ENCODE results near the gene ACTL9.
A peak's percentile ranks its signal among the peaks of the same experiment; 100 is the strongest.

The ACTL9 gene

DNA sequence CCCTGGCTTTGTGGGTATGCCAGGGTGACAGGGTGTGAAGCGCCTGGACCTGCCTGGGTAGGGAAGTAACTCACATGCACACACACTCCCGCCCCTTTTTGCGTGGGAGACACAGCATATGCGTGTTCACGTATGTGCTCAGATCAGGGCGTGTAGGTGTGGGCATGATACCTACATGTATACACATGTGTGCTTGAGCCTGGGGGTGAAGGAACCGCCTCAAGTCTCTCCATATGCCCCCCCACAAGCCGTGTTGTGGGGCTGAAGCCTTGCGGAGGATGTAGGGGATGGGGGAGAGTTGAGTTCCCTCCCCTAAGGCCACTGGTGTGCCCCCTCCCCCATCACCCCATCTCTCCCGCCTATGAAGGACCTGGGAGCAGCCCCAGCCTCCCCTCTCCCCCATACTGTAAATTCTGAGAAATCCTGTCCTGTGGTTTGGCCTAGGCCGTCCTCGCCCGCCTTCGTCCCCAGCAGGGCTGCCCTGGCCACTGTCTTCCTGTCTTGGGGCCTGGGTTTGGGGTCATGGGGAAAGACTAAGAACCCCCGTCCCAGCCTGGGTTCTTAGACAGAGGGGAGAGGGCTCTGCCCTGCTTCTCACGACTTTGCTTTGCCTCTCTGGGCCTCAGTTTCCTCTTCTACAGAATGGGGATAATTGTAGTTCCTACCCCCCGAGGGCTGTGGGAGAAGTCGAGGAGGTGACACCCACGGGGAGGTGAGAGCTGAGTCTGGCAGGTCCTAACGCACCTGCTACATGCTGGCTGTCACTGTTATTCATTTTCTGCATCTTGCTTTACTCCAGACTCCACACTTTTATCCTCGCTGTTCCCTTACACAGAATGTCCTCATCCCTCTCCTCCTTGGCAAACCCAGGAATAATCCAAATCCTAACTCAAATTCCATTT, 14.3 kb downstream of the ACTL9 start:
- DNase-seq, result no peak

DNA sequence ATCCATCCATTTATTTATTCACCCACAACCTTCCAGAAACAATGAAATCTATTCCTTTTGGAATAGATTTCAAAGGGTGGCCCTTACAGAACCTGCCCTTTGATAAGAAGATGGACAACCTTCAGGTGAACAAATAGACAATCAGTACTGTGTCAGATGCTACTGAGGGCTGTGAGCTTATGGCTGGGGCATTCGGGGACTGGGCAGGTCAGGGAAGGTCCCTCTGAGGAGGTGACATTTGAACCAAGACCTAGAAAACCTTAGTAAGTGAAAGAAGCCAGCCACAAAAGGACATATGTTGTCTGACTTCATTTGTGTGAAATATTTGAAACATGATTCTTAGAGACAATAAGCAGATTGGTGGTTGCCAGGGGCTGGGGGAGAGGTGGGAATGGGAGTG, 15.7 kb downstream of the ACTL9 start:
- DNase-seq, result no peak

DNA sequence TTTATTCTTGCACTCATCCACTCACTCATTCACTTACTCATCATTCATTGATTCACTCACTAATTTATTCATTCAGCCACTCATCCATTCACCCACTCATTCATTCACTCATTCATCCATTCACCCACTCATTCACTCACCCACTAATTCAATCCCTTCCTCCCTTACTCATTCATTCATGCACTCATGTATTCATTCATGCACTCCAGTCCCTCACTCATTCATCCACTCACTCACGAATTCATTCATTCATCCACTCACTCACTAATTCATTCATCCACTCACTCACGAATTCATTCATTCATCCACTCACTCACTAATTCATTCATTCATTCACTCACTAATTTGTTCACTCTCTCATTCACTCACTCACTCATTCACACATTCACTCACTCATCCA, 16.1 kb downstream of the ACTL9 start:
- DNase-seq, result no peak

DNA sequence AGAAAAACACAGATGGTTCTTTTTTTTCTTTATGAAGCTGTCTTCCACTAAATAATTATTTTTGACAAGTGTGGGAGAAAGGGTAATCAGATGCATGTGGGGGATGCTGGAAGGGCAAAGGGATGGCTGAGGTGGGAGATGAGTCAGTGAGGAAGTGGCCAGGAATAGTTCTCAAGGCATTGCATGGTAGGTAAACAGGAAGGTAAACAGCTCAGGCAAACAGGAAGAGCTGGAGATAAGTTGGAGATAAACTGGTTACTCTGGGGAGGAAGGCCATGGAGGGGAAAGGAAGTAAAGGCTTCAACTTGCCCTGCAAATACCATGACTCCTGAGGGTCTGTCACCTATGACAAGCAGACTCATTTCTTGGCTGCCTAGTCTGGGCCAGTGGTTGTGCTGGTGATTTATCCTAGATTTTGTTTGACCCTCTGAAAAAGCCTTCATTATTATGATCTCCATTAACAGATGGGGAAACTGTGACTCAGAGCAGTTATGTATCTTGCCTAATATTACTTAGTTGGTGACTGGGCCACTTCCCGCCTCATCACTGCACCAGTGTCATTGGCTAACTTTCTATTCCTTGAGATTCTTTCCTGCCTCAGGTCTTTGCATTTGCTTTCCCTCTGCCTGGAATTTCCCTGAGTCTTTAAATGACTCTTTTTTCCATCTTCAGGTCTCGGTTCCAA, 17.1 kb downstream of the ACTL9 start:
- DNase-seq, result no peak

DNA sequence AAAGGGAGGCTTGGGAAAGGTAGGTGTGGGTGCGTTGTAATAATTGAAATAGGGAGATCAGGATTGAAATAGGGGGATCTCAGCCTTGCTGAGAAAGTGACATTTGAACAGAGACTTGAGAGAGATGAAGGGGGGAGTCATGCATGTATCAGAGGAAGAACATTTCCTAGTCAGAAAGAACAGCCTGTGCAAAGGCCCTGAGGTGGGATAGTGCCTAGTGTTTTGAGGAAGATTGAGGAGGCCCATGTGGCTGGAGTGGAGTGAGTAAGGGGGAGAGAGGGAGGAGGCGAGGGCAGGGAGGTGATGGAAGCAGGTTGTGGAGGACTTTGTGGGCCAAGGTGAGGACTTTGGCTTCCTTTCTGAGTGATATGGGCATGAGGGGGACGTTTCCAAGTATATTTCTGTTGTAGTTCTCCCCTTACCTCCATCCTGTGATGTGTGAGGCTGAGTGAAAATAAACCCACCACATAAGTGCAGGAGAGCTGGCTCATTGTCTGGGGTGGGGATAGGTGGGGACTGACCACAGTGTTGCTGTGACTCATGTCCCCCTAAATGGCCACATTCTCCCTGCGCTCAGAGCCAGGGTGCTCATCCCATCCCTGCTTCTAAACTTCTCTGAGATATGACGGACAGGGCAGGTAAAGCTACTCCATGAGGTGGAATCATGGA, 17.8 kb downstream of the ACTL9 start:
- DNase-seq, result no peak

DNA sequence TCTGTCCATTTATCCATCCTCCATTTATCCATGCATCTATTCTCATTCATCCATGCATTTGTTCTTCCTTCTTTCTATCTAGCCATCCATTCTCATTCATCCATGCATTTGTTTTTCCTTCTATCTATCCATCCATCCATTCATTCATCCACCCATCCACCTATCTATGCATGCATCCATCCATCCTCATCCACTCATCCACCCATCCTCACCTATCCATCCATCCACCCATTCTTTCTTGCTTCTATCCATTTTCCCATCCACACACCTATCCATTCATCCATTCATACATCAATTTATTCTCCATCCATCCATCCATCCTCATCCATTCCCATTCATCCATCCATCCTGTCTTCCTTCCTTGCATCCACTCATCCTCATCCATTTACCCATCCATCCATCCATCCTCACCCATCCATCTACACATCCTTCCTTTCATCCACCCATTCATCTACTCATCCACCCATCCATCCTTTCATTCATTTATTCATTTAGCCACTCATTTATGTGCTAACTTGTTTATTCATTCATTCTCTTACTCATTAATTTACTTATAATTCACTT, 20.3 kb downstream of the ACTL9 start:
- no peak for DNase-seq

DNA sequence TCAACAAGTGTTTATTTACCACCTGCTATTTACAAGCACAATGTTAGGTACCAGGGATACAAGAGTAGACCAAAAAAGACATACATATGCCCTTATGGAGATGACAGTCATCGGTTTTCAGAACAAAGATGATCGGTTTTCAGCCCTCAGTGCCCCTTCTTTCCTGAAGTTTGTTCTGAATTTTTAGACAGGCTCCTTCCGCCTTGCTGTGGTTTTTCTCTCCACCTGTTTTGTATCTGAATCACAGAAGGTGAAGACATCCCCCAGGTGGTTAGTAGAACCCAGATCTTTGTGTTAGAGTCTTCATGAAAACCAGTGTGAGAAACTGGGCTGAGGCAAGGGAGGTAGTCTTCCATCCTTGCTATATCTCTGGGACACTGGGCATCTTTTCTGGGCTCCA, 23.5 kb downstream of the ACTL9 start:
- no peak for DNase-seq

DNA sequence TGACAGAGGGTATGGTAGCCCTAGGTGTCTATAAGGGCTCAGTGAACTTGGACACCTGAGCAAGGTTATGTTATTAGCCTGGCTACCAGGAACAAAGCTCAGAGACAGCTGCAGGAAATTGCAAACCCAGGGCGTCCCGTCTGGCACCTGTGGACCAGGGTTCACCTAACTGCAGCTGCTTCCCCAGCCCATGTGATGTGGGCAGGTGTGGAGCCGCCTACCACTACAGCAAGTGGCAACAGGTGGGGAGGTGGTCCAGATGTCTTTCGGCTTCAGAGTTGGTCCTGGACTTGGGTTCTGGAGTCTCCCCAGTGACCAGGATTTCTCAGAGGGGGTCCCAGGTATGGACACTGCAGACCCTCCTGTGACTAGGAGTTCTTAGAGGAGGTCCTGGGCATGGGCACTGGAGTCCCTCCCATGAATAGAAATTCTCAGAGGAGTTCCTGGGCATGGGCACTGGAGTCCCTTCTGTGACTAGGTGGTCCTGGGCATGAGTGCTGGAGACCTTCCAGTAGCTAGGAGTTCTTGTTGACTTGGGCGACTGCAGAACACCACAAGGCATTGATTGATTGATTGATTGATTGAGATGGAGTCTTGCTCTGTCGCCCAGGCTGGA, 25.2 kb downstream of the ACTL9 start:
- DNase-seq, result no peak

DNA sequence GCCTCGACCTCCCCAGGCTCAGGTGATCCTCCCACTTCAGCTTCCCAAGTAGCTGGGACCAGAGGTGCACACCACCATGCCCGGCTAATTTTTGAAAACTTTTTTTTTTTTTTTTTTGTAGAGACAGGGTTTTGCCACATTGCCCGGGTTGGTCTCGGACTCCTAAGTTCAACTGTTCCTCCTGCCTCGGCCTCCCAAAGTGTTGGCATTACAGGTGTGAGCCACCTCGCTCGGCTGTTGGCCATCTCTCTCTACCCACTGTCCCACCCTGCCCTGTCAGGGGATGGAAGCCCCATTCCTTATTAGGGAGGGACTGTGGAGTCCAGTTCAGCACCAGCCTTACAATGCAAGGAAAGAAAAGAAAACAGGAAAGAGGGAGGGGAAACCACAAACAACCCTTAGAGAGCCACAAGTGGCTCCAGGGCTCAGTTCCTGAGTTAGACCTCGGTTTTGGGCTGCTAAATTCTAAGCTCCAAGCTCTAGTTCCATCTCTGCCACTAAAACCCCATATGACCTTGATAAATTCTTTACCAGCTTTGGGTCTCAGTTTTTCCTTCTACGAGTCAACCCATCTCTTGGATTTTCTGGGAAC, 31.7 kb downstream of the ACTL9 start:
- DNase-seq, result no peak

DNA sequence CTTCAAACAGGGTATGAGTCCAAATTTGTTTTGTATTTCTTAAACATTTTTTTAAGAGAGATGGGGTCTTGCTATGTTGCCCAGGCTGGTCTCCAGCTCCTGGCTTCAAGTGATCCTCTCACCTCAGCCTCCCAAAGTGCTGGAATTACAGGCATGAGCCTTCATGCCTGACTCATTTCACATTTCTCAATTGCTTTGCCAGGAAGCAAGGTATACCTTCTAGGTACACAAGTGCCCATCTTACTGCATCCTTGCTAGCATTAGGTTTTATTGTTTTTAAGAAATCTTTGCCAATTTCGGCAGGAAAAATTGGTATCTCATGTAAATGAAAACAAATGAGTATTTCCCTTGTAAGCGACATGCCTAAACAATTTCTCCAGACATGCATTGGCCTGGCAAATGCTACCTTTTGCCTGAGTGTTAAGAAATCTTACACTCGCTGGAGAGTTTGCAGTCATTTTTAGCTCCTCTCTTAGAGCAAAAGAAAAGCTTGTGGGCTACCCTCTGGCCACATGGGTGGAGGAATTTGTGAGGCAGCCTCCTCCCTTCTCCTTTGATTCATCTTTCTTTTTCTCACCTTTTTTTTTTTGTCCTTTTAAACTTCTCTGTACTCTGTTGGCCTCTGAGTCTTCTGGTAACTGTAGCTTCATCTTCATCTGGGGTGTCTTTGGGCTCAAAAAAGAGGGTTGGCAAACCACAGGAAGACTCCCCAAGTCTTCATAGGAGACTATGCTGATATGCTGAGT, 33.0 kb downstream of the ACTL9 start:
- no peak for DNase-seq

DNA sequence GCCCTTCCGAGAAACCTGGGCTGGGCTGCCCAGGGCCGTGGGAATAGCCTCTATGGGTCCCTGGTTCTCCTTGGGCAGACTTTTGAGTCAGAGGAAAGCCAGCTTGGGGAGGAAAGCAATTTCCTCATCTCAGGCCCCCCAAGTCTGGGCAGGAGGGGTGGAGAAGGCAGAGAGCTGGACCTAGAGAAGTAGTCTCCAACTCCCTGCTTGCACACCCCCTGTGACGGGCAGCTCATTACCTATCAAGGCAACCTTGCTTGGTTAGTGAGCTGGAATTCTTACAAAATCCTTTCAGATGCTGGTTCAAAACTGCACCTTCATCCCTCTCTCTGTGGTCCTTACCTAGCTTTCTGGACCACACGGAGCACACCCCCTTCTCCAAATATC, 33.9 kb downstream of the ACTL9 start:
- no peak for DNase-seq

DNA sequence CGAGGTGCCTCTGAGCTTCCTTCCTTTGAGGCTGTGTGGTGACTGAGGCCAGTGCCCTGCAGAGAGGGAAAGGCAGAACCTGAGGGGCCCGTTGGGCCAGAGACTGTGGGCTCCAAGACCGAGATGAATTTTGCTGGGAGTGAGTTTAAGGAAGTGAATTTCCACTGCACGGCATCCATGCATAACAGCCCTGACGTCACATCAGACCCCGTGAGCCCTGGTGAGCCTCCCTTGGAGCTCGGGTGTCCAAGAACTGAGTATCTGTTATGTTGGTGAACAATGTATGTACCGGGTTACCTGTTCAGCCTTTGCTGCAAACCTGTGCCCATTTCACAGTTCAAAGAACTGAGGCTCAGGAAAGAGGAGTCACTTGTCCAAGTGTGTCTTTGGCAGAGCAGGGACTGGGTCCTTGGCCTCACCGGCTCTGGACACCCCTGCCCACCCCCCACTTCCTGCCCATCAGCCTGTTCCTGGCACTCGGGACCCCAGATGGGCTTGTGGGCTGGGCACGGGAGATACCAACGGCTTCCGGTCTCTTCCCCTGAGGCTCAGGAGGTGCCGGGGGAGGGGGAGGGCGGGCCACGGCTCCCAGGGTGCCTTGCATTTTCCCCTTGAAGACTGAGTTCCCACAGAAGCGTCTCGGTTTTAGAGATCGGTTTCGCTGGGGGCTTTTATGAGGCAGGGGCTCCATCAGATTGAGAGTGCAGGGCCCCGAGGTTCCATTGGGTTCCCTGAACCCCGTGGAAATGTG, 34.5 kb downstream of the ACTL9 start:
- peak; percentile 39 to 53 for DNase-seq

DNA sequence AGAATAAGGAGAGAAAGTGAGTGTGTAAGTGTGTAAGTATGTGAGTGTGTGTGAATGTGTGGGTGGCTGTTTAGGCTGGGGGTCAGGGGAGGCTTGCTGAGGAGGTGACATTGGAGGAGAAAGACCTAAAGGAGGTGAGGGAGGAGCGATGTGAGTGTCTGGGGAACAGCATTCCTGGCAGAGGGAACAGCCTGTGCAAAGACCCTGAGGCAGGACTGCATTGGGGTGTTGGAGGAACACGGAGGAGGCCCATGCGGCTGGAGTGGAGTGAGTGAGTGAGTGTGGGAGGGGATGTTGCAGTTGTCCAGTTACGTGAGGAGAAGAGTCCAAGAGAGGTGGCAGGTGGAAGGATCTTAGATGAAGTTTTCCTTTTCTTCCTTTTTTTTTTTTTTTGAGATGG, 36.3 kb downstream of the ACTL9 start:
- DNase-seq, result no peak

DNA sequence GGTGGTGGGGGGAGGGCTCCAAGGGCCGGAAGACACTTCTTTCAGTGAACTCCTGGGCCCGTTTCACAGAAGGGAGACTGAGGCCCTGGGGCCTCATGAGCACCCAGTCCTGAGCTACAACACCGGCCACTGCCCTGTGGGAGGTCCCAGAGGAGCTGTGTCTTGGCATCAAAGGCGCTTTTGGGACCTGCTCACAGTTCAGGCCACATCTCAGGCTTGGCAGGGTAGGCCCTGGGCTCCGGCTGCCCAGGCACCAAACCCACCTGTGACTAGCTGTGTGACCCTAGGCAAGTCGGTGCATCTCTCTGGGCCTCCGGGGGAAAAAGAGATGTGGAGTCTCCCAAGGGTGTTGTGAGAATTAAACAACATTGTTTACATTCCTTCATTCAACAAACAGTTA, 38.7 kb downstream of the ACTL9 start:
- no peak for DNase-seq

DNA sequence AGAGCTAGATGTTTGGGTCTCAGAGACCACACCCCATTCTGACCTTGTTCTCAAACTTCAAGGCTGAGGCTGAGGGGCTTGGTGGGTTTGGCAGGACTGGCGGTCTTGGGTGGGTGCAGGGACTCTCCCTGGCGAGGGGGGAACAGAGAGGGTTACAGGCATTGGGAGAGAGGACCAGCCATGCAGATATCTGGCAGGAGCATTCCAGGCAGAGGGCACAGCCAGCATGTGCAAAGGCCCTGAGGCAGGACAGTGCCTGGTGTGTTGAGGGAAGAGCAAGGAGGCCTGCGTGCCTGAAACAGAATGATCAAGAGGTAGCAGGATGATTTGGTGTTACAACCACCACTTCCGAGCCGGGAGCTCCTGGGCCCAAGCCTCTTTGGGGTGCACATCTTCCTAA, 40.7 kb downstream of the ACTL9 start:
- no peak for DNase-seq

DNA sequence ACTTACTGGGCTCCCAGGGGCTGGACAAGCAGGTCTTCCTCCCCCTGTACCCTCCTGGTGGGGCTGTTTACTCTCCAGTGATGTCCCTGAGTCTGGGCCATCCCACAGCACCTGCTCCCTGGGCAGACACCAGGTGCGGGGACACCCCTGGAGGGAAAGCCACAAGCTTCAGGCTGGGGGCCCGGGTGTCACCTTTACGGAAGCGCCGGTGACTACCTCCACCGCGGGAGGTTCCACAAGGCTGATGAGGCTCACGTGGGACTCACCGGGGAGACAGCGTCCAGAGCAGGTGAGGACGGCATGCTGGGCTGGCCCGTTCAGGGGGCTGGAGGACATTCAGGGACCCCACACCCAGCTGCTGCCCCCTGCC, 43.3 kb downstream of the ACTL9 start:
- peak; percentile 11 to 34 for DNase-seq

DNA sequence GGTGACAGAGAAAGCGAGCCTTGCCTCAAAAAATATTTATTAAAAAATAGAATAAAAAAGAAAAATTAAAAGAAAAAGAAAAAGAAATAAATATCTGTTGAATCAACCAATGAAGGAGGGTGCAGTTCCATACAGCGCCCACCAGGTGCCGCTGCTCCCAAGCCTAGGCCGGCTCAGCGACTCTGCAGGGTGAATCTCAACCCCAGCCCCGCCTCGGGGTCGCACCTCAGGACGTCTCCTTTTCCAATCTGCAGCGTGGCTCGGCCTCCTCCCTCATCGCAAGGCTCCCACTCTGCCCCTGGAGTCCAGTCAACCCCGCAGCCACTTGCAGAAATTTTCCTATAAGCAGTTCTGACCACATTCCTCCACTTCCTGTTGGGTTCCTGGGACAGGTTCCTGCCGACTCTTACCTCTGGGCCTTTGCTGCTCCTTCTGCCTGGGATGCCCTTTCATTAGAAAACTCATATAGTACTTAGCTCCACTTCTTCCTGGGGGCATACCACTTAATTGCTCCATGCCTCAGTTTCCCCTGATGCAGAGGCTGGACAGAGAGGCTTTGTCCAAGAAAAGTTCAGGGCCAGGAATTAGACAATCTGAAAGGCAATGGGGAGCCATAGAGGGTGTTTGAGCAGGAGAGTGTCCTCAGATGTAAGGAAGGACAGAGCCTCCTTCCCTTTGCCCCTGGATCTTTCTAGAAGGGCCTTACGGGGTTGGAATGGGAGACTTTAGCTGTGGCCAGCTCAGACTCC, 43.8 kb downstream of the ACTL9 start:
- DNase-seq, result peak; percentile 63 to 67

DNA sequence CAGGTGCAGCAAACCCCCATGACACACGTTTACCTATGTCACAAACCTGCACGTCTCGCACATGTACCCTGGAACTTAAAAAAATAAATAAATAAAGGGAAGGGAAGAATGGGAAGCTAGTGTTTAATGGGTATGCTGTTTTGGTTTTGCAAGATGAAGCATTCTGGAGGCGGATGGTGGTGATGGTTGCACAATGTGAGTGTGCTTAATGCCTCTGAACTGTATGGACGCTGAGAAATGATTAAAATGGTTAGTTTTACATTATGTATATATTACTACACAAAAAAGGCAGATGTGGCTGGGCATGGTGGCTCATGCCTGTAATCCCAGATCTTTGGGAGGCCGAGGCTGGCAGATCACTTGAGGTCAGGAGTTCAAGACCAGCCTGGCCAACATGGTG, 50.4 kb downstream of the ACTL9 start:
- DNase-seq, result no peak

Data from CD4-positive, alpha-beta T cell treated with Interleukin-1 beta for 1 hour (primary cell).